A375 (cell line): ENCODE results near the gene KDM6B. TPM values are rescaled to one million over a fixed set of nuclear protein-coding genes. Genes with fewer than 3 reads are reported as not detected.

Source experiments
- total RNA-seq: library from RNA; depleted of rRNA; stranded (reverse); fragments of >200 nt; shearing (Covaris generic); gene quantifications from 2 replicates; pipeline ENCODE4 v1.2.3, GENCODE V29; 2014; rRNA removed

KDM6B gene
- 38.3 and 73.9 TPM in 2 replicates for total RNA-seq

GRCh38 chr17:7833795-7834541, at the start of gene KDM6B:
KDM6B (plus strand) TSS chr17:7834217; CDS start chr17:7845555, 11,338 bp downstream.

GRCh38 chr17:7854851-7855659, 21.0 kb downstream of the KDM6B start, which contains the start of gene TMEM88:
TMEM88 (plus strand) TSS chr17:7855066; CDS start chr17:7855075, 9 bp downstream.

GRCh38 chr17:7856811-7857712, 23.0 kb downstream of the KDM6B start, which contains the start of gene NAA38:
NAA38 (minus strand) TSS chr17:7857559; CDS start chr17:7857463, 96 bp downstream.

GRCh38 chr17:7857713-7858521, 23.9 kb downstream of the KDM6B start, which contains the start of gene CYB5D1:
CYB5D1 (plus strand) TSS chr17:7858003; CDS start chr17:7858135, 132 bp downstream.

Other genes starting within 250 kb of the KDM6B start
- gene SOX15, start 244.1 kb upstream of the KDM6B start, total RNA-seq = 0.60 TPM in 1 of 2 replicates, not detected in the other
- gene FXR2, start 219.3 kb upstream of the KDM6B start, total RNA-seq = 78.4 and 79.8 TPM in 2 replicates
- gene SAT2, start 206.4 kb upstream of the KDM6B start, total RNA-seq = 36.6 and 36.9 TPM in 2 replicates
- not detected in 2 replicates for gene SHBG, start 204.1 kb upstream of the KDM6B start, total RNA-seq
- gene ATP1B2, start 183.3 kb upstream of the KDM6B start, total RNA-seq = 0.03 and 0.08 TPM in 2 replicates
- gene TP53, start 146.7 kb upstream of the KDM6B start, total RNA-seq = 40.1 and 41.7 TPM in 2 replicates
- 10.4 and 22.0 TPM in 2 replicates for gene WRAP53, start 145.7 kb upstream of the KDM6B start, total RNA-seq
- gene EFNB3, start 129.0 kb upstream of the KDM6B start, total RNA-seq = 2.6 and 3.1 TPM in 2 replicates
- 4.2 and 8.5 TPM in 2 replicates for gene DNAH2, start 116.5 kb upstream of the KDM6B start, total RNA-seq
- gene TMEM88, start 20.8 kb downstream of the KDM6B start, total RNA-seq = 1.4 TPM in 1 of 2 replicates, not detected in the other
- gene NAA38, start 23.3 kb downstream of the KDM6B start, total RNA-seq = 159 and 172 TPM in 2 replicates
- 9.3 and 11.5 TPM in 2 replicates for gene CYB5D1, start 23.8 kb downstream of the KDM6B start, total RNA-seq
- gene CHD3, start 54.6 kb downstream of the KDM6B start, total RNA-seq = 77.9 and 83.9 TPM in 2 replicates
- 3.0 and 4.1 TPM in 2 replicates for gene RNF227, start 82.1 kb downstream of the KDM6B start, total RNA-seq
- 2.0 and 4.4 TPM in 2 replicates for gene KCNAB3, start 95.6 kb downstream of the KDM6B start, total RNA-seq
- gene TRAPPC1, start 97.7 kb downstream of the KDM6B start, total RNA-seq = 38.9 and 39.0 TPM in 2 replicates
- 22.0 and 34.0 TPM in 2 replicates for gene CNTROB, start 98.0 kb downstream of the KDM6B start, total RNA-seq
- not detected in 2 replicates for gene GUCY2D, start 168.4 kb downstream of the KDM6B start, total RNA-seq
- gene ALOX15B, start 204.8 kb downstream of the KDM6B start, total RNA-seq = 0.26 and 0.32 TPM in 2 replicates